SK-N-DZ (cell line): ENCODE data around the gene NR5A1.

ENCODE experiments used
- DNase-seq: peaks from one replicate; pipeline ENCODE4 v3.0.0-alpha.2; 2015; ENCODE audit warnings: low spot score

The NR5A1 gene

GRCh38 chr9:124440786-124441185, 66.4 kb downstream of the NR5A1 start:
- no peak for DNase-seq

DNA sequence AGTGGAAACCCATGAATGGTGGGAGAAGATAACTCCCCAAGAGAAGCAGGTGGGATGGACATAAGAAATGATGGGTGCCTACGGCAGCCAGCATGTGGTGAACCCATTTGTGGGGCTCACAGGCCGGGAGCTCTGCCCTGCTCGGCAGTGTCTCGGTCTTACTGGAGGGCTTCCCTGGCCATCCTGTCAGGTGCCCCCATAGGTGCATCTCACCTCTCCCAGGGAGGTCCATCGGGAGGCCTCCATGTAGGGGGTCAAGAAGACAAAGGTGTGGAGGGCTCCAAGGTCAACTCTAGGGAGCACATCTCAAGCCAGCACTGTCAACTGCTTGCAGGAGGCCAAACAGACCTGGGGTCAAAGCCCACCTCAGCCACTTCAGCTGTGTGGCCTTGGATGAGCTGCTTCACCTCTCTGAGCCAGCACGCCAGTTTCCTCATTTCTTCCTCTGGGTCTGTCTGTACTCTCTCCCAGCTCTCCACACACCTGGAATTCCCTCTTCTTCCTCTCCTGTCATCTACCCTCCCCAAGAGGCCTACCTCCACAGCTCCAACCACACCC, 67.4 kb downstream of the NR5A1 start:
- no peak for DNase-seq

DNA sequence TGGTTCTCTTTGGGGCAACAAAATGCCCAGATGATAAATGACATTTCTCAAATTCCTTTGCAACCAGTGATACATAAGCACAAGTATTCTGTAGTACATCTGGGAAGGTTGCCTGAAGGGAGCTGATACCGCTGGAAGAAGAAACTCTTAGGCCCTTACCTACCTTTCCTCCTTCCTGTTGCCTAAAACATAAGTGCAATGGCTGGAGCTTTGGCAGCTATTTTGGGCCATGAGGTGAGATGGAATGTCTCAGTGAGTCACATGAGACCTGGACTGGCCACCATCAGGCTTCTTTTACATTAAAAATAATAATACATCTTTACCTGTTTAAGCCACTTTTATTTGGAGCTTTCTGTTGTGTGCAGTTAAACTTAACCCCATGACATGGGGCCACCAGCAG, 68.1 kb downstream of the NR5A1 start:
- DNase-seq = no peak

- DNase-seq = no peak
Observed at GRCh38 chr9:124438091-124438490, 69.1 kb downstream of the NR5A1 start.

DNA sequence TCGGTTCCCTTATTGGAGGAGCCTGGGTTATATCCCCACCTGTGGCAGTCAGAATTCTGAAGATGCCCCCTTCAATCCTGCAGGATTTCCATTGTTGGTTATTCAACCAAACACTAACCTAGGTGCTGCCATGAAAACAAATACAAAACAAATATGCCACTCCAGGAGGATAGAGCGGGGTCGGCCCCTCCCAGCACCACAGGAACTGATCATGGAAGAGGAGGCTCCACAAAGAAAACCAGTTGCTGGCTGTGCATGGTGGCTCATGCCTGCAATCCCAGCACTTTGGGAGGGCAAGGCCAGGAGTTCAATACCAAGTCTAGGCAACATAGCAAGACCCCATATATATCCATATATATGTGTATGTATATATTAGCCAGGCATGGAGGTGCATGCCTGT, 70.1 kb downstream of the NR5A1 start:
- no peak for DNase-seq

DNA sequence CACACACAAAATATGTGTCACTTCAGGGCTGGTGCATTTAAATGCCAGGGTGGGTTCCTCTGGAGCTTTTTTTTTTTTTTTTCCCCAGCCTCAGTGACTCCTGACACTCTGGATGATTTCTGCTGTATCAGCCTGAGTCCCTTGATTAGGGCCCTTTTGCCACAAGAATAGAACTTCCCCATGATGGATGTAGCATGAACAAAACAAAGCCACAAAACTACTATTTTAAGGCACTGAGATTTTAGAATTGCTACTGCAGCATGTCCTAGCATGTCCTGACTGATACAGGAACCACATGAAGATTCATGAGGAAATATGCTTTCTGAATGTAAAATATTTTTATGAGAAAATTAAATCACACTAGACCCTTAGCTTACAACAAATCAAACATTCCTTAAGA, 70.9 kb downstream of the NR5A1 start:
- DNase-seq = no peak
